GM12801 (cell line): Measurements from ENCODE around the gene MAL.

ENCODE experiments used
- CTCF ChIP-seq: IDR thresholded peaks from one replicate; pipeline ENCODE4 v1.5.1; 2011; ENCODE audit warnings: control low read depth; ENCODE audit not compliant: insufficient read length; ENCODE audit errors: extremely low read depth

The MAL gene

DNA sequence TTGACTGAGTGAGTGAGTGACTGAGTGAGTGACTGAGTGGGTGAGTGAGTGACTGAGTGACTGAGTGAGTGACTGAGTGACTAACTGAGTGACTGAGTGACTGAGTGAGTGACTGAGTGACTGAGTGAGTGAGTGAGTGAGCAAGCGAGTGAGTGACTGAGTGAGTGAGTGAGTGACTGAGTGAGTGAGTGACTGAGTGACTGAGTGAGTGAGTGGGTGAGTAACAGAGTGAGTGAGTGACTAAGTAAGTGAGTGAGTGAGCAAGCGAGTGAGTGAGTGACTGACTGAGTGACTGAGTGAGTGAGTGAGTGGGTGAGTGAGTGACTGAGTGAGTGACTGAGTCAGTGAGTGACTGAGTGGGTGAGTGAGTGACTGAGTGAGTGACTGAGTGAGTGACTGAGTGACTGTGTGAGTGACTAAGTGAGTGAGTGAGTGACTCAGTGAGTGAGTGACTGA lies 11.9 kb downstream of the MAL start:
- TF ChIP-seq CTCF: no peak

GRCh38 chr2:95038635-95039298 lies 13.3 kb downstream of the MAL start:
- no peak for TF ChIP-seq CTCF

GRCh38 chr2:95039363-95039762 lies 13.9 kb downstream of the MAL start:
- TF ChIP-seq CTCF: no peak

GRCh38 chr2:95039978-95040377 lies 14.5 kb downstream of the MAL start:
- no peak for TF ChIP-seq CTCF

- no peak for TF ChIP-seq CTCF
These were observed 14.9 kb downstream of the MAL start for GRCh38 chr2:95040426-95040825.

- TF ChIP-seq CTCF: no peak
These were observed 15.7 kb downstream of the MAL start for GRCh38 chr2:95041060-95041823.

- TF ChIP-seq CTCF: no peak
These were observed 16.4 kb downstream of the MAL start for GRCh38 chr2:95041824-95042442.
